ENCODE data around the gene VAC14. TPM values are rescaled to one million over a fixed set of nuclear protein-coding genes. Genes with fewer than 3 reads are reported as not detected.

The VAC14 gene
- total RNA-seq, 4 donors from 2014 or later, result 23.5 to 44.1 (median 29.8) TPM

GRCh38 chr16:70698901-70699300, 102.1 kb downstream of the VAC14 start:
- ATAC-seq, result no peak
- no peaks in the 10 kb centered on the region for H3K9me3 ChIP-seq
- peaks cover 12 to 98% (median 67%) of the 10 kb centered on the region in 3 donors for H3K4me1 ChIP-seq
- peak overlapping the region in 3 of 4 donors; percentile 97 to 98 (median 97) for H3K27ac ChIP-seq
- TF ChIP-seq POLR2A (IDR thresholded peaks at IDR 0.05), result no peak
- TF ChIP-seq, protein P1, sequence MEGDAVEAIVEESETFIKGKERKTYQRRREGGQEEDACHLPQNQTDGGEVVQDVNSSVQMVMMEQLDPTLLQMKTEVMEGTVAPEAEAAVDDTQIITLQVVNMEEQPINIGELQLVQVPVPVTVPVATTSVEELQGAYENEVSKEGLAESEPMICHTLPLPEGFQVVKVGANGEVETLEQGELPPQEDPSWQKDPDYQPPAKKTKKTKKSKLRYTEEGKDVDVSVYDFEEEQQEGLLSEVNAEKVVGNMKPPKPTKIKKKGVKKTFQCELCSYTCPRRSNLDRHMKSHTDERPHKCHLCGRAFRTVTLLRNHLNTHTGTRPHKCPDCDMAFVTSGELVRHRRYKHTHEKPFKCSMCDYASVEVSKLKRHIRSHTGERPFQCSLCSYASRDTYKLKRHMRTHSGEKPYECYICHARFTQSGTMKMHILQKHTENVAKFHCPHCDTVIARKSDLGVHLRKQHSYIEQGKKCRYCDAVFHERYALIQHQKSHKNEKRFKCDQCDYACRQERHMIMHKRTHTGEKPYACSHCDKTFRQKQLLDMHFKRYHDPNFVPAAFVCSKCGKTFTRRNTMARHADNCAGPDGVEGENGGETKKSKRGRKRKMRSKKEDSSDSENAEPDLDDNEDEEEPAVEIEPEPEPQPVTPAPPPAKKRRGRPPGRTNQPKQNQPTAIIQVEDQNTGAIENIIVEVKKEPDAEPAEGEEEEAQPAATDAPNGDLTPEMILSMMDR (IDR thresholded peaks at IDR 0.05), result no peak
- no peak for TF ChIP-seq POLR2AphosphoS5 (IDR thresholded peaks at IDR 0.05)
- TF ChIP-seq EP300 (IDR thresholded peaks at IDR 0.05), result no peak
- H3K4me3 ChIP-seq, result no peak overlapping the region
- H3K36me3 ChIP-seq, result peaks cover 0 to 9% of the 10 kb centered on the region in 2 donors
- H3K27me3 ChIP-seq, result no peaks in the 10 kb centered on the region
- WGBS, 2 donors (ENCODE audit: low coverage in 1 of 2), result 89 to 95% methylated on average over 3 to 7 of the region's 10 CpGs

DNA sequence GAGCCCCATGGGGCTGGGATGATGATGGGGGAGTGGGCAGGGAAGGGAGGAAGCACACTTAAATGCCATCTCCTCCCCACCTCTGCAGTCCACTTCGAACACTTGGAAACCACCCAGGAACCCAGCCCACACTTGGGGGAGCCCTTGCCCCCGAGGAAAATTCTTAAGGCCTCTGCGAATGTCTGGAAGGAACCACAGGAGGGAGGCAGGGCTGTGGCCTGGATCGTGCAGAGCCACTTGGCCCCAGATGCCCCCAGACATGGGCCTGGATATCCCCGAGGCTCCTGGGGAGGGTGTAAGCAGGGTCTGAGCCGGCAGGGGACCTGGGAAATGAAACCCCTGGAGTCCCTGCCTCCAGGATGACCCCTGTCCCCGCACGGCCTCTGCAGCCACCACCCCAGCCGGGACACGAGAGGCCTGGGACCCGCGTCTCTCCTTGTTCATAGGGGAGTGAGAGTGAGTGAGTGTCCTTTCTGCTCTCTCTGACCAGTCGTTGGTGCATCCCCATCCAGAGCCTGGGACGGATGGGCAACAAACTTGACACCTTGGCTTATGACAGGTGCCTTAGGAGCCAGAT, 103.3 kb downstream of the VAC14 start:
- Histone ChIP-seq H3K4me1 (peaks cover 14 to 98% (median 73%) of the 10 kb centered on the region in 3 donors), H3K27ac (peak overlapping the region in 3 of 4 donors; percentile 97 to 98 (median 97)), H3K4me3 (no peak overlapping the region), H3K9me3 (no peaks in the 10 kb centered on the region), H3K36me3 (peaks cover 0 to 9% of the 10 kb centered on the region in 2 donors), H3K27me3 (no peaks in the 10 kb centered on the region)
- no peak for ATAC-seq
- peak; percentile 37 for TF ChIP-seq POLR2AphosphoS5 (IDR thresholded peaks at IDR 0.05)
- TF ChIP-seq, protein P1 (IDR thresholded peaks at IDR 0.05), result peak in 2 of 4 experiments; percentile 10 to 29
- TF ChIP-seq POLR2A (IDR thresholded peaks at IDR 0.05), result no peak
- 65% methylated on average over 4 of the region's 14 CpGs; no CpG with 5 or more reads in 1 of the 2 donors for WGBS, 2 donors (ENCODE audit: low coverage in 1 of 2)

DNA sequence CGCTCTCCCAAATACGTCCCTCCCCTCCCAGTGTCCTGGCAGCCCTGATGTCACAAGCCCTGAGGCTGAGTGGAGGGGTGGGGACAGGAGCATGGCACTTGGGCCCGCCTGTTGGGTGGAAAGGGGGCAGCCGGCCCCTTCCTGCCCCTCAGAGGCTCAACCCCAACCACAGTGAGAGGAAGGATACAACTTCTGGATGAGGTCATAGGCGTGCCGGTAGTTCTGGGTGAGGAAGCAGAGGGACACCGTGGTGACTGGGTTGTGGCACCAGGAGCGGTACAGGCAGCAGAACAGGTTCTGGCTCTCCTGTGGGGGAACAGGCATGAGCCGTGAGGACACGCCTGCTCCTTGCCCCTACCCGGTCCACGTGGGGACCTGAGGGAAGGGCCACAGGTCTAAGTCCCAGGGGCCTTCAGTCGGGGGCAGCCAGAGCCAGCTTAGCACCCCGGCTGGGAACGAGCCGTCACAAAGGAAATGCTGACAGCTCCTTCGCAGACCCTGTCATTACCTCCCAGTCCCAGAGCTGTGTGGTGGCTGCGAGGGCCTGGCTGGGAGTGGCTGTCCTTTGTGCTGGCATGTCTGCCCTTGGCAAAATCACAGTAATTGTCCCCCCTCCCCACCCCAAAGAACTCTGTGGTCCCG, 103.9 kb downstream of the VAC14 start:
- no peak overlapping the region for H3K4me3 ChIP-seq
- peak overlapping the region; percentile 5 to 98 (median 97) for H3K27ac ChIP-seq
- peaks cover 14 to 98% (median 73%) of the 10 kb centered on the region in 3 donors for H3K4me1 ChIP-seq
- 80 to 89% methylated on average over 1 to 5 of the region's 19 CpGs for WGBS, 2 donors (ENCODE audit: low coverage in 1 of 2)
- ATAC-seq, result no peak
- no peak for TF ChIP-seq EP300 (IDR thresholded peaks at IDR 0.05)
- TF ChIP-seq, protein P1 (IDR thresholded peaks at IDR 0.05), result no peak
- TF ChIP-seq POLR2A (IDR thresholded peaks at IDR 0.05), result no peak
- no peak for TF ChIP-seq POLR2AphosphoS5 (IDR thresholded peaks at IDR 0.05)
- H3K36me3 ChIP-seq, result peaks cover 0 to 9% of the 10 kb centered on the region in 2 donors
- no peaks in the 10 kb centered on the region for H3K27me3 ChIP-seq
- no peaks in the 10 kb centered on the region for H3K9me3 ChIP-seq

- no peak for ATAC-seq
- Histone ChIP-seq H3K4me3 (no peak overlapping the region), H3K4me1 (peaks cover 17 to 98% (median 73%) of the 10 kb centered on the region in 3 donors), H3K9me3 (no peaks in the 10 kb centered on the region), H3K36me3 (peaks cover 0 to 9% of the 10 kb centered on the region in 2 donors), H3K27me3 (no peaks in the 10 kb centered on the region), H3K27ac (peak overlapping the region in 3 of 4 donors; percentile 97 to 98 (median 97))
- TF ChIP-seq POLR2AphosphoS5 (IDR thresholded peaks at IDR 0.05) (no peak), EP300 (IDR thresholded peaks at IDR 0.05) (no peak), POLR2A (IDR thresholded peaks at IDR 0.05) (no peak)
- TF ChIP-seq, protein P1 (IDR thresholded peaks at IDR 0.05), result no peak
- WGBS, 2 donors (ENCODE audit: low coverage in 1 of 2), result 100% methylated on average over 1 of the region's 8 CpGs; no CpG with 5 or more reads in 1 of the 2 donors
These were observed 104.6 kb downstream of the VAC14 start for GRCh38 chr16:70696355-70696754.
